Measurements from ENCODE around the gene PLAAT3.

GRCh38 chr11:63619967-63620366 is 5.7 kb upstream of the PLAAT3 start:
- TF ChIP-seq ZNF292 (tag by site-specific recombination; IDR thresholded peaks at IDR 0.05; ENCODE audit: borderline replicate concordance, low read depth) (no peak), ZNF18 (tag by site-specific recombination; IDR thresholded peaks at IDR 0.05) (no peak), CTCF (tag by site-specific recombination; IDR thresholded peaks at IDR 0.05) (no peak), SALL2 (tag by site-specific recombination; IDR thresholded peaks at IDR 0.05; ENCODE audit: borderline replicate concordance) (no peak), ZNF280D (tag by site-specific recombination; IDR thresholded peaks at IDR 0.05) (no peak), REPIN1 (tag by site-specific recombination; IDR thresholded peaks at IDR 0.05; ENCODE audit: low read depth) (no peak), REST (tag by site-specific recombination; IDR thresholded peaks at IDR 0.05) (no peak), PBX3 (CRISPR knock-in tag; IDR thresholded peaks at IDR 0.05) (no peak), ZNF302 (tag by site-specific recombination; IDR thresholded peaks at IDR 0.05; ENCODE audit: low read depth) (no peak), ZSCAN5A (tag by site-specific recombination; IDR thresholded peaks at IDR 0.05) (no peak), ZNF362 (tag by site-specific recombination; IDR thresholded peaks at IDR 0.05) (no peak), ZNF138 (tag by site-specific recombination; IDR thresholded peaks at IDR 0.05; ENCODE audit: borderline replicate concordance) (no peak), ZNF248 (tag by site-specific recombination; IDR thresholded peaks at IDR 0.05) (no peak), YY1 (tag by site-specific recombination; IDR thresholded peaks at IDR 0.05) (no peak)
